ENCODE data around the gene GNS. TPM values are rescaled to one million over a fixed set of nuclear protein-coding genes. Genes with fewer than 3 reads are reported as not detected.
A peak's percentile ranks its signal among the peaks of the same experiment; 100 is the strongest.

Gene GNS
- total RNA-seq, 2 experiments from 2014 or later = 14.3 to 14.6 TPM

GRCh38 chr12:64773386-64773785 lies 14.2 kb upstream of the GNS start:
- Mint-ChIP-seq H3K9me3 (peaks cover 34% of the 10 kb centered on the region), H3K4me3 (no peak overlapping the region), H3K36me3 (ENCODE audit: low read depth) (peaks cover 8% of the 10 kb centered on the region), H3K27ac (no peak overlapping the region), H3K4me1 (ENCODE audit: low read depth) (no peaks in the 10 kb centered on the region), H3K27me3 (ENCODE audit: low read depth) (peaks cover 37% of the 10 kb centered on the region)
- intact Hi-C loops (cut with micrococcal nuclease) = no loop called here
- CTCF ChIA-PET = no interaction called here
- DNase-seq = no peak

- no peak overlapping the region for H3K4me3 Mint-ChIP-seq
- H3K36me3 Mint-ChIP-seq (ENCODE audit: low read depth) = peaks cover 2% of the 10 kb centered on the region
- no peak overlapping the region for H3K27ac Mint-ChIP-seq
- CTCF ChIA-PET = no interaction called here
- H3K9me3 Mint-ChIP-seq = no peaks in the 10 kb centered on the region
- H3K4me1 Mint-ChIP-seq (ENCODE audit: low read depth) = no peaks in the 10 kb centered on the region
- H3K27me3 Mint-ChIP-seq (ENCODE audit: low read depth) = peaks cover 4% of the 10 kb centered on the region
- intact Hi-C loops (cut with micrococcal nuclease) = no loop called here
- no peak for DNase-seq
Measured at GRCh38 chr12:64767495-64767894, 8.3 kb upstream of the GNS start.

DNA sequence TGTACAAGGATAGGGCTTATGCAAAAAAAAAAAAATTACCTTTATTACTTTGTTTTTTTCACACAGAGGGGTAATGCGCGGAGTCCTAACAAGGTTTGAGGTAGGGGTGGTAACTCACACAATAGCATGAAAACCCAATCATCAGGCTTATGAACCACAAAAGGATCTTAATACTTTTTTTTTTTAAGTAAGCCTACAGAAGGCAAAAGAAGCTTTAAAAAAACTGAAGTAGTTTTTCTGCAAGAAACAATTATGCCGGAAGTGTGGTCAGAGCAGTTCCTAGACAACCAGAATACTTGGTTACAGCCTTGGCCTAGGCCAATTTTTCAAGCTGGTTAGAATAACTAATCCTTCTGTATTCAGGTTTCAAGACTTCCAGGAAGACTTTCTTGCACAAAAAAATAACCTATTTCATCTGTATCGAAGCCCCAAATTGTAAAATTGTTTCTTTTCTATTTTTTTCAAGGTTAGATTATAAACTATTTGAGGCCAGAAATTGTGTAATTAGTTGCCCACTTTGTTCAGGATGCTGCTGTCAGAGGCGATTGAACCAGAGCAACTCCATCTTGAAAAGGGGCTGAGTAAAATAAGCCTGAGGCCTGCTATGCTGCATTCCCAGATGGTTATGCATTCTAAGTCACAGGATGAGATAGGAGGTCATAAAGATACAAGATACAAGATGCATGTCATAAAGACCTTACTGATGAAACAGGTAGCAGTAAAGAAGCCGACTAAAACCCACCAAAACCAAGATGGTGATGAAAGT lies 1.8 kb upstream of the GNS start:
- intact Hi-C loops (cut with micrococcal nuclease) = no loop called here
- no peak for DNase-seq
- CTCF ChIA-PET = interaction anchor here (1.1 kb wide), 1 partner anchor 211 kb away, joined by 4 read pairs; no protein-coding TSS in a partner anchor
- Mint-ChIP-seq H3K36me3 (ENCODE audit: low read depth) (no peaks in the 10 kb centered on the region), H3K27me3 (ENCODE audit: low read depth) (no peaks in the 10 kb centered on the region), H3K27ac (no peak overlapping the region), H3K4me3 (no peak overlapping the region), H3K4me1 (ENCODE audit: low read depth) (peaks cover 32% of the 10 kb centered on the region), H3K9me3 (no peaks in the 10 kb centered on the region)

DNA sequence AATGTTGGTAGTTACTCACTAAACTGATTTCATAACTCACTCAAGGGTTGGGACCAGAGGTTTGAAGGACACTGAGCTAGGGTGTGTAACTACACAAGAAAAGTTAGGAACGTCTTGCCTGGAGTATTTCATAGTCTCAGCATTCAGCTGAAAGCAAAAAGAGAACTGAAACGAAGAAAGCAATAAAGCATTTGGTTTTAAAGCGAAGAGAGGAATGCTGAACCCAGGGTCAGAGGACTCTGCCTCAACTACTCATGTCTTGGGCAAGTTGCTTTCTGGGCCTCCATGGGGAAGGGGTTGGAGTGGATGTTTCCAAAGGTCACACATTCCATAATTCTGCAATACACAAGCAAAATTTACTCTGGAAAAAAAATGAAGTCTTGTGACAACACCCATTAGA lies 1.4 kb downstream of the GNS start:
- peaks cover 44% of the 10 kb centered on the region for H3K4me1 Mint-ChIP-seq (ENCODE audit: low read depth)
- H3K27me3 Mint-ChIP-seq (ENCODE audit: low read depth) = no peaks in the 10 kb centered on the region
- no peaks in the 10 kb centered on the region for H3K36me3 Mint-ChIP-seq (ENCODE audit: low read depth)
- H3K9me3 Mint-ChIP-seq = no peaks in the 10 kb centered on the region
- peak overlapping the region; percentile 36 for H3K4me3 Mint-ChIP-seq
- H3K27ac Mint-ChIP-seq = no peak overlapping the region
- DNase-seq = no peak
- CTCF ChIA-PET = interaction anchor here (3.6 kb wide), 1 partner anchor 209 kb away, joined by 15 read pairs; no protein-coding TSS in a partner anchor
- intact Hi-C loops (cut with micrococcal nuclease) = loop anchor here (2.0 to 5.0 kb wide), 3 partner anchors 23 to 1375 kb away; partner anchors contain the start of genes LLPH and TBK1

DNA sequence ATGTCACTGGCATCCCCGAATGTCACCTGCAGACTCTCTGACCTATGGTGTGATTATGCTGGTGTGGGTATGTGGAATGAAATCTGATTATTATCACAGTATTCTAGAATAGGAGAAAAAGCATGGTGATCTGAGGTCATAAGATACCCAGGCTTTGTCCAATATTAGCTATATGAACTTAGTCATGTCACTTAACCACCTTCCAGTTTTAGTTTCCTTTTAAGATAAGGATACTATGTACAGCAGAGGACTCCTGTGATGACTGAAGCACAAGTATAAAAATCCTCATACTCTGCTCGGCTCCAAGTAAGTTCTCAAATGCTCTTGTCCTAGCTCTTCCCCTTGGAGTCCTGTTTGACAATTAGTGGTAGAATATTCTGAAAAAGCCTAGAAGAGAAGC lies 2.8 kb downstream of the GNS start:
- Mint-ChIP-seq H3K27ac (no peak overlapping the region), H3K9me3 (no peaks in the 10 kb centered on the region), H3K27me3 (ENCODE audit: low read depth) (no peaks in the 10 kb centered on the region), H3K36me3 (ENCODE audit: low read depth) (no peaks in the 10 kb centered on the region), H3K4me1 (ENCODE audit: low read depth) (peaks cover 44% of the 10 kb centered on the region), H3K4me3 (no peak overlapping the region)
- CTCF ChIA-PET = interaction anchor here (0.6 to 3.6 kb wide), 2 partner anchors 39 to 207 kb away, joined by 5 to 15 read pairs; no protein-coding TSS in a partner anchor
- no peak for DNase-seq
- intact Hi-C loops (cut with micrococcal nuclease) = loop anchor here (5.0 kb wide), 1 partner anchor 1376 kb away; the partner anchor contains the start of gene LLPH

DNA sequence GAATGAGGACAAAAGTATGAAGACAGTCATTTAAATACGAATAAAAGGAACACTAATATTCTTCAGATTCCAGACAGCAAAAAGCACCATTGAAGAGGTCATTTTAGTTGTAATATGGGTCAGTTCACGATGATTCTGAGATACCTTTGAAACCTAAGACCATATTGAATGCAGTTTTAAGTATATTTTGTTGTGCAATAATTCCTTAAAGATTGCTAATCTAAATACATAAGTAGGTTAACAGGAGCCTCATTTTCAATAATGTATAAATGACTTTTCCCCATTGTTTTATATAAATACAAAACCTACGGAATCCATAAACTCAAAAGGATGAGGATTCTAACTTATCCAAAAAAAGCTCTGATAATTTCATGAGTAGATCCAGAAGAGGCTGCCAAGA lies 5.8 kb downstream of the GNS start:
- H3K4me1 Mint-ChIP-seq (ENCODE audit: low read depth) = peaks cover 29% of the 10 kb centered on the region
- CTCF ChIA-PET = no interaction called here

GRCh38 chr12:64752833-64753238 lies 6.4 kb downstream of the GNS start:
- no peaks in the 10 kb centered on the region for H3K9me3 Mint-ChIP-seq
- H3K36me3 Mint-ChIP-seq (ENCODE audit: low read depth) = peaks cover 13% of the 10 kb centered on the region
- H3K27me3 Mint-ChIP-seq (ENCODE audit: low read depth) = no peaks in the 10 kb centered on the region
- H3K27ac Mint-ChIP-seq = no peak overlapping the region
- no peak overlapping the region for H3K4me3 Mint-ChIP-seq
- H3K4me1 Mint-ChIP-seq (ENCODE audit: low read depth) = peaks cover 26% of the 10 kb centered on the region
- CTCF ChIA-PET = no interaction called here
- DNase-seq = no peak
- intact Hi-C loops (cut with micrococcal nuclease) = no loop called here

More for the DNA sequence above, 5.8 kb downstream of the GNS start:
- H3K36me3 Mint-ChIP-seq (ENCODE audit: low read depth) = peaks cover 11% of the 10 kb centered on the region
- H3K4me3 Mint-ChIP-seq = no peak overlapping the region
- DNase-seq = no peak
- no peaks in the 10 kb centered on the region for H3K27me3 Mint-ChIP-seq (ENCODE audit: low read depth)
- H3K9me3 Mint-ChIP-seq = no peaks in the 10 kb centered on the region
- intact Hi-C loops (cut with micrococcal nuclease) = no loop called here
- H3K27ac Mint-ChIP-seq = no peak overlapping the region

DNA sequence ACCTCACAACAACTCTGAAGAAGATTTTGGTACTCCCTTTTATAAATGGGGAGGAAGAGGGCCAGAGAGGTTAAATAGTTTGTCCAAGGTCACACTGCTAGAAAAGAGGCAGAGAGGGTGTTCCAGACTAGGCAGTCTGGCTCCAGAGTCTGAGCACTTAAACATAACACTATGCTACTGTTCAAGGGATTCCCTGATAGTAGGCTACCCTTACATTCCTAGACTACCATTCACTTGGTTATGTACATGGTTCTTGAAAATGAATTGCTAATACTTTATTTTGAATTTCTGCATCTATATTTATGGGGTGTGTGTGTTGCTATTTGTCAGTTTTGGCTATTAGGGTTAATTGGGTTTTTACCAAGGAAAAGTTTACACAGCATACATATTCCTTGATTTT lies 7.2 kb downstream of the GNS start:
- intact Hi-C loops (cut with micrococcal nuclease) = no loop called here
- Mint-ChIP-seq H3K4me1 (ENCODE audit: low read depth) (peaks cover 20% of the 10 kb centered on the region), H3K9me3 (no peaks in the 10 kb centered on the region), H3K27ac (no peak overlapping the region), H3K27me3 (ENCODE audit: low read depth) (no peaks in the 10 kb centered on the region), H3K4me3 (no peak overlapping the region), H3K36me3 (ENCODE audit: low read depth) (peaks cover 16% of the 10 kb centered on the region)
- DNase-seq = no peak
- CTCF ChIA-PET = no interaction called here

- Mint-ChIP-seq H3K4me1 (ENCODE audit: low read depth) (peaks cover 7% of the 10 kb centered on the region), H3K9me3 (no peaks in the 10 kb centered on the region), H3K36me3 (ENCODE audit: low read depth) (peaks cover 24% of the 10 kb centered on the region), H3K4me3 (no peak overlapping the region), H3K27me3 (ENCODE audit: low read depth) (no peaks in the 10 kb centered on the region), H3K27ac (no peak overlapping the region)
- CTCF ChIA-PET = no interaction called here
- intact Hi-C loops (cut with micrococcal nuclease) = no loop called here
- no peak for DNase-seq
Measured at GRCh38 chr12:64749461-64750200, 9.6 kb downstream of the GNS start.

DNA sequence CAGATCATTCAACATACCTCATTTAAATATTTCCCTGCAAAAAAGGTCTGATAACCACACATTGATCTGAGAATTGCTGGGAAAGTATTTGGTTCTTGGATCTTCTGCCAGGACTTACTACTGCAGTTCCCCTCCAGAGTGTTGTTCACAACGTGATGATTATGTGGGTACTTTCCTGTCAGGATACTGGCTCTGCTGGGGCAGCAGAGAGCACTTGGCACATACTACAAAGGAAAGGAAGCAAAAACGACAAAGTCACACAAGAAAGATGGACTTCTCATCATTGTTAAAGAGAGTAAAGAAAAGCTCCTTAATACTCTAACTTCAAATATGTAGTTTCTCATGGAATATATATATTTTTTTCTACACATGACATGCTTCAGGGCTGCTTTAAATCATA lies 11.5 kb downstream of the GNS start:
- Mint-ChIP-seq H3K4me1 (ENCODE audit: low read depth) (peaks cover 3% of the 10 kb centered on the region), H3K27ac (no peak overlapping the region), H3K36me3 (ENCODE audit: low read depth) (peaks cover 29% of the 10 kb centered on the region), H3K4me3 (no peak overlapping the region), H3K27me3 (ENCODE audit: low read depth) (no peaks in the 10 kb centered on the region), H3K9me3 (no peaks in the 10 kb centered on the region)
- no peak for DNase-seq
- CTCF ChIA-PET = no interaction called here
- intact Hi-C loops (cut with micrococcal nuclease) = no loop called here

GRCh38 chr12:64746663-64747062 lies 12.5 kb downstream of the GNS start:
- no peak overlapping the region for H3K4me3 Mint-ChIP-seq
- intact Hi-C loops (cut with micrococcal nuclease) = no loop called here
- DNase-seq = no peak
- H3K27me3 Mint-ChIP-seq (ENCODE audit: low read depth) = no peaks in the 10 kb centered on the region
- H3K9me3 Mint-ChIP-seq = no peaks in the 10 kb centered on the region
- no peak overlapping the region for H3K27ac Mint-ChIP-seq
- peaks cover 35% of the 10 kb centered on the region for H3K36me3 Mint-ChIP-seq (ENCODE audit: low read depth)
- peaks cover 9% of the 10 kb centered on the region for H3K4me1 Mint-ChIP-seq (ENCODE audit: low read depth)
- CTCF ChIA-PET = no interaction called here

GRCh38 chr12:64745980-64746379 lies 13.2 kb downstream of the GNS start:
- H3K27ac Mint-ChIP-seq = no peak overlapping the region
- H3K36me3 Mint-ChIP-seq (ENCODE audit: low read depth) = peaks cover 37% of the 10 kb centered on the region
- no peak for DNase-seq
- no peaks in the 10 kb centered on the region for H3K9me3 Mint-ChIP-seq
- intact Hi-C loops (cut with micrococcal nuclease) = no loop called here
- H3K4me3 Mint-ChIP-seq = no peak overlapping the region
- no peaks in the 10 kb centered on the region for H3K27me3 Mint-ChIP-seq (ENCODE audit: low read depth)
- H3K4me1 Mint-ChIP-seq (ENCODE audit: low read depth) = peaks cover 9% of the 10 kb centered on the region
- CTCF ChIA-PET = interaction anchor here (1.2 kb wide), 1 partner anchor 197 kb away, joined by 5 read pairs; no protein-coding TSS in a partner anchor

All from activated naive CD4-positive, alpha-beta T cell treated with anti-CD3 and anti-CD28 coated beads for 36 hours (primary cell).